ENCODE results near the gene NEK6. TPM values are rescaled to one million over a fixed set of nuclear protein-coding genes. Genes with fewer than 3 reads are reported as not detected.
A peak's percentile ranks its signal among the peaks of the same experiment; 100 is the strongest.

NEK6 gene
- total and polyA plus RNA-seq, 3 experiments from 2014 or later: 9.5 to 66.0 (median 63.0) TPM

GRCh38 chr9:124322618-124323432, 65.1 kb downstream of the NEK6 start:
- Histone ChIP-seq H3K36me3 (ENCODE audit: insufficient read depth, low read length) (no peaks in the 10 kb centered on the region), H3K9me3 (ENCODE audit: low read length) (no peaks in the 10 kb centered on the region), H3K4me1 (ENCODE audit: insufficient read depth, low read length) (no peaks in the 10 kb centered on the region), H3K27me3 (ENCODE audit: insufficient read depth, low read length, poor library complexity, severe bottlenecking) (no peaks in the 10 kb centered on the region), H3K27ac (ENCODE audit: low read depth, low read length) (no peak overlapping the region), H3K4me3 (ENCODE audit: low read length) (no peak overlapping the region)
- Mint-ChIP-seq H3K27me3 (no peaks in the 10 kb centered on the region), H3K9me3 (no peaks in the 10 kb centered on the region), H3K27ac (peak overlapping the region in 2 of 8 donors; percentile 10 to 52), H3K4me1 (peaks cover 6 to 12% (median 9%) of the 10 kb centered on the region in 3 donors), H3K4me3 (peak overlapping the region in 2 of 7 donors; percentile 16 to 48), H3K36me3 (peaks cover 0 to 17% (median under 1%) of the 10 kb centered on the region in 3 donors)
- CTCF ChIA-PET: interaction anchor here (0.6 kb wide), 1 partner anchor 196 kb away, joined by 3 read pairs; no protein-coding TSS in a partner anchor
- no peak for DNase-seq
- POLR2A ChIA-PET: no interaction called here

DNA sequence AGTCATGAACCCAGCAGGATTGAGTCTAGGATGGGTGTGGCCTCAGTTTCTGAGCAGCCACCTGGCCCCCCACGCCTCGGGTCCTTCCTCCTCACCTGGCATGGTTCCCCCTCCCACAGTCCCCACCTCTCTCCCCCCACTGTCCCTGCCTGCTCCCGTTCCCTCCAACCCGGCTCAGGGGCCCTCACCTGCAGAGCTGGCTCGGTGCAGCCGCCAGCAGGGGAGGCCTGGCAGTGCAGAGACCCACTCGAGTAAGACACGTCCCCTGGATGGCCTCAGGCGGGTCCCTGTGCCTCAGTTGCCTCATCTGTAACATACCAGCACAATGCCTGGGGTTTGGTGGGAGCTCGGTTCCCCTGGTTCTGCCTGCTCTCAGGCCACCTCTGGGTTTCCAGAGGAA, 66.2 kb downstream of the NEK6 start:
- POLR2A ChIA-PET: no interaction called here
- no peaks in the 10 kb centered on the region for H3K27me3 Mint-ChIP-seq

GRCh38 chr9:124325816-124326215, 68.1 kb downstream of the NEK6 start:
- Mint-ChIP-seq H3K9me3 (no peaks in the 10 kb centered on the region), H3K36me3 (peaks cover 0 to 29% (median 0%) of the 10 kb centered on the region in 3 donors), H3K27me3 (no peaks in the 10 kb centered on the region), H3K4me1 (no peaks in the 10 kb centered on the region), H3K4me3 (no peak overlapping the region), H3K27ac (peak overlapping the region in 1 of 8 donors; percentile 26)
- CTCF ChIA-PET: interaction anchor here (1.8 kb wide), 1 partner anchor 199 kb away, joined by 5 read pairs; no protein-coding TSS in a partner anchor
- H3K9me3 ChIP-seq (ENCODE audit: low read length): no peaks in the 10 kb centered on the region
- POLR2A ChIA-PET: no interaction called here
- no peaks in the 10 kb centered on the region for H3K36me3 ChIP-seq (ENCODE audit: insufficient read depth, low read length)
- no peaks in the 10 kb centered on the region for H3K4me1 ChIP-seq (ENCODE audit: insufficient read depth, low read length)
- DNase-seq: no peak
- no peak overlapping the region for H3K4me3 ChIP-seq (ENCODE audit: low read length)
- H3K27ac ChIP-seq (ENCODE audit: low read depth, low read length): no peak overlapping the region
- no peaks in the 10 kb centered on the region for H3K27me3 ChIP-seq (ENCODE audit: insufficient read depth, low read length, poor library complexity, severe bottlenecking)

More for the DNA sequence above, 66.2 kb downstream of the NEK6 start:
- H3K36me3 Mint-ChIP-seq: peaks cover 0 to 20% (median 0%) of the 10 kb centered on the region in 3 donors
- H3K36me3 ChIP-seq (ENCODE audit: insufficient read depth, low read length): no peaks in the 10 kb centered on the region
- H3K27me3 ChIP-seq (ENCODE audit: insufficient read depth, low read length, poor library complexity, severe bottlenecking): no peaks in the 10 kb centered on the region
- peaks cover 6 to 12% (median 9%) of the 10 kb centered on the region in 3 donors for H3K4me1 Mint-ChIP-seq
- no peak overlapping the region for H3K4me3 Mint-ChIP-seq
- H3K27ac ChIP-seq (ENCODE audit: low read depth, low read length): no peak overlapping the region
- DNase-seq: no peak
- no peaks in the 10 kb centered on the region for H3K4me1 ChIP-seq (ENCODE audit: insufficient read depth, low read length)
- H3K9me3 Mint-ChIP-seq: no peaks in the 10 kb centered on the region
- CTCF ChIA-PET: interaction anchor here (0.6 kb wide), 1 partner anchor 9 kb away, joined by 3 read pairs; no protein-coding TSS in a partner anchor
- H3K4me3 ChIP-seq (ENCODE audit: low read length): no peak overlapping the region
- no peak overlapping the region for H3K27ac Mint-ChIP-seq
- no peaks in the 10 kb centered on the region for H3K9me3 ChIP-seq (ENCODE audit: low read length)

GRCh38 chr9:124326378-124326777, 68.6 kb downstream of the NEK6 start:
- peaks cover 0 to 29% (median 0%) of the 10 kb centered on the region in 3 donors for H3K36me3 Mint-ChIP-seq
- no peaks in the 10 kb centered on the region for H3K4me1 Mint-ChIP-seq
- H3K27me3 Mint-ChIP-seq: no peaks in the 10 kb centered on the region
- ChIA-PET CTCF (no interaction called here), POLR2A (no interaction called here)
- H3K27ac Mint-ChIP-seq: no peak overlapping the region
- no peak overlapping the region for H3K4me3 Mint-ChIP-seq
- Histone ChIP-seq H3K4me1 (ENCODE audit: insufficient read depth, low read length) (no peaks in the 10 kb centered on the region), H3K27me3 (ENCODE audit: insufficient read depth, low read length, poor library complexity, severe bottlenecking) (no peaks in the 10 kb centered on the region), H3K4me3 (ENCODE audit: low read length) (no peak overlapping the region), H3K9me3 (ENCODE audit: low read length) (no peaks in the 10 kb centered on the region), H3K27ac (ENCODE audit: low read depth, low read length) (no peak overlapping the region), H3K36me3 (ENCODE audit: insufficient read depth, low read length) (no peaks in the 10 kb centered on the region)
- H3K9me3 Mint-ChIP-seq: no peaks in the 10 kb centered on the region
- DNase-seq: no peak

DNA sequence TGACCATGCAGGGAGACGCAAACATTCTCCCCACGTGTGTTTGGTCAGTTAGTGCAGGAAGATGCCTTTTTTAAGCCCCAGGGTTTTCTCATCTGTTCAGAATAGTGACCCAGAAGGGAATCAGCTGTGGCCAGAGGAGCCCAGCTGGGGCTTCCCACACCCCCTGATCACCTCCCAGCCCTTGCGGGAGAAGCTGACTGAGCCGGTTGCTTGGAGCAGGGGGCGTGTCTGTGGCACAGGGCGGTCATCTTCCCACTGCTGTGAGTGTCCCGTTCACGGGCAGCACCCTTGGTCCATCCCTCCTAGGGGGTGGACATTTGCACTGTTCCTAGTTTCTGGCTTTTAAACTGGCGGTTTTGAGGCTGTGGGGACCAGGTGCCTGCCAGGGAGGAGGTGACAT, 69.7 kb downstream of the NEK6 start:
- H3K27ac ChIP-seq (ENCODE audit: low read depth, low read length): no peak overlapping the region
- Mint-ChIP-seq H3K27ac (peak overlapping the region in 1 of 8 donors; percentile 88), H3K27me3 (no peaks in the 10 kb centered on the region), H3K36me3 (peaks cover 0 to 26% (median 0%) of the 10 kb centered on the region in 3 donors), H3K4me1 (no peaks in the 10 kb centered on the region), H3K4me3 (no peak overlapping the region), H3K9me3 (no peaks in the 10 kb centered on the region)
- POLR2A ChIA-PET: no interaction called here
- CTCF ChIA-PET: no interaction called here
- no peak overlapping the region for H3K4me3 ChIP-seq (ENCODE audit: low read length)
- no peaks in the 10 kb centered on the region for H3K4me1 ChIP-seq (ENCODE audit: insufficient read depth, low read length)
- no peaks in the 10 kb centered on the region for H3K9me3 ChIP-seq (ENCODE audit: low read length)
- no peaks in the 10 kb centered on the region for H3K36me3 ChIP-seq (ENCODE audit: insufficient read depth, low read length)
- DNase-seq: no peak
- no peaks in the 10 kb centered on the region for H3K27me3 ChIP-seq (ENCODE audit: insufficient read depth, low read length, poor library complexity, severe bottlenecking)

DNA sequence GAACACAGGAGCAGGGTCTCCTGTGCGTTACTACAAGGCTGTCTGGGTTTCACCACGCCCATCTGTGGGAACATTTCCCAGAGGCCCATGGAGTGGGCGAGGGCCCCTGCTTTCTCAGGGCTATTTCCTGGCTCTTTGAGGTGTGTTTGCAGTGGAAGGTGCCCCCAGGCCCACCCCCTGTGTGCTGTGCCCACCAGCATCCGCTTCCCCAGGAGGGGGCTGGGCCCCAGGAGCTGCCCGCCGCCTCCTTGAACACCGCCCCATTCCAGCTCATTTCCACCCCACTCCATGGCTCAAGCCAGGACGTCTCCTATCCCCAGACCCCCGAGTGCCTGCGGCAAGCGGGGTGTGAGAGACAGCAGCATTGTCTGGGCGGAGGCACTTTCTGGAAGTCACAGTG, 70.5 kb downstream of the NEK6 start:
- no peak for DNase-seq
- no peaks in the 10 kb centered on the region for H3K27me3 Mint-ChIP-seq
- no peak overlapping the region for H3K27ac ChIP-seq (ENCODE audit: low read depth, low read length)
- H3K4me1 ChIP-seq (ENCODE audit: insufficient read depth, low read length): no peaks in the 10 kb centered on the region
- no peaks in the 10 kb centered on the region for H3K9me3 ChIP-seq (ENCODE audit: low read length)
- H3K36me3 Mint-ChIP-seq: peaks cover 0 to 30% (median 0%) of the 10 kb centered on the region in 3 donors
- H3K4me3 Mint-ChIP-seq: no peak overlapping the region
- ChIA-PET POLR2A (no interaction called here), CTCF (interaction anchor here (0.9 kb wide), 1 partner anchor 35 kb away, joined by 3 read pairs; no protein-coding TSS in a partner anchor)
- H3K9me3 Mint-ChIP-seq: no peaks in the 10 kb centered on the region
- no peaks in the 10 kb centered on the region for H3K36me3 ChIP-seq (ENCODE audit: insufficient read depth, low read length)
- no peaks in the 10 kb centered on the region for H3K27me3 ChIP-seq (ENCODE audit: insufficient read depth, low read length, poor library complexity, severe bottlenecking)
- H3K4me1 Mint-ChIP-seq: no peaks in the 10 kb centered on the region
- H3K4me3 ChIP-seq (ENCODE audit: low read length): no peak overlapping the region
- peak overlapping the region in 2 of 8 donors; percentile 61 to 77 for H3K27ac Mint-ChIP-seq

DNA sequence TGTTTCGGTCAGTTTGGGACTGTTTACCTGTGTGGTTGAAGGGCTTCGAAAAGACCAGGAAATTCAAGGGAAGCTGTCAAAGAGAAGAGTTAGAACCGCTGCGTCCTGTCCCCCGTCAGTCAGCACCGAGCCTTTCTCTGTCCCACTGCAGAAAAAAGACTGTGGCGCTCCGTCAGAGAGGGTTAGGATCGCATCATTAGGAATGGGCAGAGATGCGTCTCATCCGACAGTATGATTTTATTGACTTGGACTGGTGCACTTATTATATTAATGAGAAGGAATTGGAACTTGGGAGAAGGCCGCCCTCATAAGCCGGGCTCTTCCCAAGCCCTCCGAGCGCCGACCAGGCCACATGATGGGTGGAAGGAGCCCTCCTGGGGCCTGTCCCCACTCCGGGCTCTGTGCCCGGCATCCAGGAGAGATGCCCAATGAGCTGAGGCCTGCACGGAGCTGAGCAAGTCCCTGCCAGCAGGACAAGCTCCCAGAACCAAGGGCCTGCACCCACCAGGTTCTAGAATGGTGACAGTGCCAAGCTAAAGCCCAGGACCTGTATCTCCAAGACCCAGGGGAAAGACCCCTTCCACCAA, 71.5 kb downstream of the NEK6 start:
- H3K9me3 Mint-ChIP-seq: no peaks in the 10 kb centered on the region
- CTCF ChIA-PET: interaction anchor here (0.9 kb wide), 1 partner anchor 36 kb away, joined by 3 read pairs; no protein-coding TSS in a partner anchor

More for the DNA sequence above, 71.5 kb downstream of the NEK6 start:
- Histone ChIP-seq H3K27me3 (ENCODE audit: insufficient read depth, low read length, poor library complexity, severe bottlenecking) (no peaks in the 10 kb centered on the region), H3K9me3 (ENCODE audit: low read length) (no peaks in the 10 kb centered on the region), H3K4me1 (ENCODE audit: insufficient read depth, low read length) (no peaks in the 10 kb centered on the region), H3K36me3 (ENCODE audit: insufficient read depth, low read length) (no peaks in the 10 kb centered on the region), H3K27ac (ENCODE audit: low read depth, low read length) (no peak overlapping the region), H3K4me3 (ENCODE audit: low read length) (no peak overlapping the region)
- DNase-seq: no peak
- POLR2A ChIA-PET: interaction anchor here (0.6 kb wide), 1 partner anchor 9 kb away, joined by 4 read pairs; no protein-coding TSS in a partner anchor
- no peak overlapping the region for H3K4me3 Mint-ChIP-seq
- H3K36me3 Mint-ChIP-seq: peaks cover 0 to 33% (median 2%) of the 10 kb centered on the region in 3 donors
- no peaks in the 10 kb centered on the region for H3K27me3 Mint-ChIP-seq
- no peak overlapping the region for H3K27ac Mint-ChIP-seq
- no peaks in the 10 kb centered on the region for H3K4me1 Mint-ChIP-seq
